Subcutaneous adipose tissue (tissue), 4 donors: ENCODE measurements around the gene FABP7. TPM values are rescaled to one million over a fixed set of nuclear protein-coding genes. Genes with fewer than 3 reads are reported as not detected.

ENCODE experiments used
- CTCF ChIP-seq: fragments of 450-650 bp; IDR thresholded peaks from one replicate; pipeline ENCODE4 v1.5.1; 2016; ENCODE audit warnings: low read depth, mild to moderate bottlenecking, control low read depth, antibody characterized with exemption, moderate library complexity
- total RNA-seq, 4 donors: library from RNA; depleted of rRNA; stranded (reverse); fragments of >200 nt; gene quantifications; one replicate each; pipeline ENCODE4 v1.1.0, GENCODE V29; 2016

The FABP7 gene
- total RNA-seq, 4 donors from 2014 or later, result not detected

GRCh38 chr6:122736616-122737015 lies 42.9 kb upstream of the FABP7 start:
- TF ChIP-seq CTCF, result no peak

GRCh38 chr6:122740091-122740490 lies 39.4 kb upstream of the FABP7 start:
- no peak for TF ChIP-seq CTCF

GRCh38 chr6:122740936-122741335 lies 38.6 kb upstream of the FABP7 start:
- no peak for TF ChIP-seq CTCF

- no peak for TF ChIP-seq CTCF
Observed at GRCh38 chr6:122746688-122747087, 32.8 kb upstream of the FABP7 start.

GRCh38 chr6:122747573-122747972 lies 31.9 kb upstream of the FABP7 start:
- no peak for TF ChIP-seq CTCF

- TF ChIP-seq CTCF, result no peak
Observed at GRCh38 chr6:122749451-122750050, 30.0 kb upstream of the FABP7 start.

- no peak for TF ChIP-seq CTCF
Observed at GRCh38 chr6:122751326-122751725, 28.2 kb upstream of the FABP7 start.
